IMR-90 (cell line): Measurements from ENCODE around the gene PSMB11. TPM values are rescaled to one million over a fixed set of nuclear protein-coding genes. Genes with fewer than 3 reads are reported as not detected.

Experiments used
- ATAC-seq: fragments of 200-7000 bp; cut with Tn5 transposase; 2 replicates; pipeline ENCODE4 v1.9.1; 2020; ENCODE audit warnings: low read depth, mild to moderate bottlenecking, moderate library complexity
- BruUV-seq: library from RNA; stranded (reverse); fragments of 400-500 nt; replicated peaks from 2 replicates; lab custom pipeline; 2021; lab: Mats Ljungman, UMichigan
- CTCF ChIA-PET: fragments of 300-600 bp; formaldehyde crosslinking; extraction: SDS; loops from one replicate; lab custom pipeline; 2021; ENCODE audit warnings: antibody characterized with exemption; lab: Yijun Ruan, JAX
- POLR2A ChIA-PET: fragments of 300-600 bp; sonication (Branson Sonifier 250); formaldehyde crosslinking; loops from one replicate; lab custom pipeline; 2022; ENCODE audit warnings: antibody characterized with exemption; ENCODE audit not compliant: unreplicated experiment; lab: Charles Lee
- DNase-seq: peaks from one replicate; pipeline ENCODE4 v3.0.0; 2013
- H2AFZ ChIP-seq: replicated peaks from 2 replicates; pipeline ENCODE3; 2013; ENCODE audit warnings: low read length, mild to moderate bottlenecking; ENCODE audit not compliant: poor library complexity
- H2AK5ac ChIP-seq: 2 replicates; pipeline ENCODE4 v1.6.1; 2013; ENCODE audit warnings: low read depth, low read length, inconsistent platforms
- H2AK9ac ChIP-seq: replicated peaks from 2 replicates; pipeline ENCODE3; 2013; ENCODE audit warnings: mild to moderate bottlenecking, low read depth, low read length, moderate library complexity; ENCODE audit not compliant: poor library complexity
- H2BK120ac ChIP-seq: 2 replicates; pipeline ENCODE4 v1.6.1; 2013; ENCODE audit warnings: low read depth, low read length, inconsistent platforms
- H2BK15ac ChIP-seq: 3 replicates; pipeline ENCODE4 v1.6.1; 2013; ENCODE audit warnings: low read depth, low read length, inconsistent platforms
- H2BK20ac ChIP-seq: 2 replicates; pipeline ENCODE4 v1.6.1; 2013; ENCODE audit warnings: low read depth, mild to moderate bottlenecking, inconsistent platforms, low read length, moderate library complexity
- H2BK5ac ChIP-seq: 2 replicates; pipeline ENCODE4 v1.6.1; 2013; ENCODE audit warnings: mild to moderate bottlenecking, low read depth, low read length, inconsistent platforms; ENCODE audit not compliant: poor library complexity, severe bottlenecking
- H3K14ac ChIP-seq: replicated peaks from 2 replicates; pipeline ENCODE4 v1.6.1; 2013; ENCODE audit warnings: low read depth, low read length, inconsistent platforms
- H3K18ac ChIP-seq: 2 replicates; pipeline ENCODE4 v1.6.1; 2013; ENCODE audit warnings: low read depth, low read length, control low read depth
- H3K23ac ChIP-seq: 2 replicates; pipeline ENCODE4 v1.6.1; 2013; ENCODE audit warnings: low read depth, low read length, inconsistent platforms
- H3K27ac ChIP-seq: 2 replicates; pipeline ENCODE4 v1.5.1; 2013; ENCODE audit warnings: mild to moderate bottlenecking, control low read depth, low read length; ENCODE audit not compliant: insufficient read depth
- H3K27me3 ChIP-seq: 2 replicates; pipeline ENCODE4 v1.6.1; 2013; ENCODE audit warnings: low read length; ENCODE audit not compliant: control insufficient read depth, insufficient read depth
- H3K36me3 ChIP-seq: 2 replicates; pipeline ENCODE4 v1.6.1; 2013; ENCODE audit warnings: low read length, mixed read lengths; ENCODE audit not compliant: control insufficient read depth, insufficient read depth
- H3K4ac ChIP-seq: 2 replicates; pipeline ENCODE4 v1.6.1; 2013; ENCODE audit warnings: low read depth, low read length, inconsistent platforms
- H3K4me1 ChIP-seq: 2 replicates; pipeline ENCODE4 v1.6.1; 2013; ENCODE audit warnings: low read length, mixed read lengths; ENCODE audit not compliant: control insufficient read depth, insufficient read depth
- H3K4me2 ChIP-seq: 2 replicates; pipeline ENCODE4 v1.6.1; 2013; ENCODE audit warnings: low read depth, mild to moderate bottlenecking, control low read depth, low read length, moderate library complexity
- H3K4me3 ChIP-seq: 2 replicates; pipeline ENCODE4 v1.5.1; 2013; ENCODE audit warnings: low read depth, mild to moderate bottlenecking, control low read depth, low read length, moderate library complexity; ENCODE audit not compliant: insufficient read depth
- H3K56ac ChIP-seq: 2 replicates; pipeline ENCODE4 v1.6.1; 2013; ENCODE audit warnings: low read length, inconsistent platforms; ENCODE audit not compliant: insufficient read depth; ENCODE audit errors: extremely low read depth
- H3K79me1 ChIP-seq, 2 experiments: 2 replicates each; pipeline ENCODE4 v1.6.1; 2013; ENCODE audit warnings: low read length in 2 of 2, inconsistent platforms in 1 of 2, low read depth in 1 of 2
- H3K9ac ChIP-seq: 2 replicates; pipeline ENCODE4 v1.6.1; 2013; ENCODE audit warnings: low read depth, low read length, control low read depth
- H3K9me1 ChIP-seq: 2 replicates; pipeline ENCODE4 v1.6.1; 2013; ENCODE audit warnings: low read length, inconsistent platforms; ENCODE audit not compliant: insufficient read depth
- H3K9me3 ChIP-seq: 2 replicates; pipeline ENCODE4 v1.6.1; 2013; ENCODE audit warnings: low read length; ENCODE audit not compliant: control insufficient read depth, insufficient read depth
- H4K20me1 ChIP-seq: 2 replicates; pipeline ENCODE4 v1.6.1; 2013; ENCODE audit warnings: low read length, inconsistent platforms; ENCODE audit not compliant: insufficient read depth
- H4K5ac ChIP-seq: 2 replicates; pipeline ENCODE4 v1.6.1; 2013; ENCODE audit warnings: mild to moderate bottlenecking, low read depth, low read length, control low read depth
- H4K8ac ChIP-seq, 2 experiments: 2 replicates each; pipeline ENCODE4 v1.6.1; 2013; ENCODE audit warnings: low read depth in 2 of 2, low read length in 2 of 2, control low read depth in 1 of 2, inconsistent platforms in 1 of 2
- H4K91ac ChIP-seq: 2 replicates; pipeline ENCODE4 v1.6.1; 2013; ENCODE audit warnings: low read depth, low read length, inconsistent platforms; ENCODE audit not compliant: insufficient read depth
- MAZ ChIP-seq: IDR thresholded peaks from 2 replicates; pipeline ENCODE4 v1.6.1; 2012; ENCODE audit warnings: low read depth, mild to moderate bottlenecking, low read length, improper control_type of control experiment, moderate library complexity, borderline replicate concordance
- WGBS, 2 experiments: methylation state at CpG; one replicate each; pipeline versions ENCODE4 v1.1.5 to v1.1.7; 2013; ENCODE audit warnings: missing lambda C conversion rate in 2 of 2; ENCODE audit not compliant: insufficient read length in 1 of 2; ENCODE audit errors: extremely low coverage in 2 of 2; 5-methylcytosine and 5-hydroxymethylcytosine counted together
- dilution Hi-C: fragments of 300-500 bp; cut with HindIII; formaldehyde crosslinking; loops from one replicate; pipeline ENCODE4 v1.14.3; 2018; ENCODE audit warnings: low sequenced_read_pairs; ENCODE audit not compliant: unreplicated experiment
- in situ Hi-C: fragments of 300-500 bp; cut with MboI; formaldehyde crosslinking; loops from 3 replicates; pipeline ENCODE4 v1.14.3; 2019; ENCODE audit warnings: low sequenced_read_pairs, inconsistent platforms, mixed read lengths
- intact Hi-C: fragments of 100-400 bp; cut with micrococcal nuclease; formaldehyde crosslinking; loops from 2 replicates; pipeline ENCODE4 v1.10.0; 2022
- polyA plus RNA-seq, 3 experiments: library from polyadenylated mRNA; depleted of rRNA; stranded (reverse); fragments of >200 nt; gene quantifications; 2 replicates each; pipeline ENCODE4 v1.2.3, GENCODE V29; 2012; ENCODE audit warnings: low replicate concordance in 1 of 3
- total RNA-seq: library from RNA; depleted of rRNA; stranded (reverse); fragments of >200 nt; gene quantifications from 2 replicates; pipeline ENCODE4 v1.2.3, GENCODE V29; 2012; rRNA removed

The PSMB11 gene
- total and polyA plus RNA-seq, 2 of the 4 experiments (the other 2 are of a cell fraction), result not detected

GRCh38 chr14:23093526-23093925 is 51.5 kb downstream of the PSMB11 start:
- no peak overlapping the region for H2BK20ac ChIP-seq
- intact Hi-C loops, result no loop called here
- H2AK5ac ChIP-seq, result no peak overlapping the region
- 0 out of 2 replicates have a peak overlapping the region, but pooled peaks have one; percentile 17 for H3K14ac ChIP-seq
- POLR2A ChIA-PET, result no interaction called here
- in situ Hi-C loops, result loop anchor here (25.0 kb wide), 1 partner anchor 1044 kb away; the partner anchor contains the start of genes EMC9, FITM1, PSME1 and PSME2
- H2BK15ac ChIP-seq, result no peak overlapping the region
- no peak overlapping the region for H4K91ac ChIP-seq
- H4K20me1 ChIP-seq, result peaks cover 37% of the 10 kb centered on the region; the same call in 1 of the 2 replicates
- peak overlapping the region; percentile 99 for H3K4me2 ChIP-seq
- DNase-seq, result no peak
- no peak for ATAC-seq
- H2BK5ac ChIP-seq, result peak overlapping the region; percentile 3
- H3K4ac ChIP-seq, result no peak overlapping the region
- no peak overlapping the region for H3K56ac ChIP-seq
- H3K9me3 ChIP-seq, result no peaks in the 10 kb centered on the region
- H3K79me1 ChIP-seq, result peaks cover 19 to 57% of the 10 kb centered on the region in 2 experiments
- H3K36me3 ChIP-seq, result peaks cover 20% of the 10 kb centered on the region
- no peak overlapping the region for H4K8ac ChIP-seq
- H3K4me3 ChIP-seq, result peak overlapping the region; percentile 66; the same call in 1 of the 2 replicates
- peaks cover 3% of the 10 kb centered on the region; the same call in 1 of the 2 replicates for H3K4me1 ChIP-seq
- H2AFZ ChIP-seq, result no peak overlapping the region
- no peak overlapping the region for H4K5ac ChIP-seq
- peak overlapping the region; percentile 58 for H3K23ac ChIP-seq
- H3K27ac ChIP-seq, result no peak overlapping the region
- H3K9ac ChIP-seq, result peak overlapping the region; percentile 97
- peaks cover 9% of the 10 kb centered on the region; the same call in 1 of the 2 replicates for H3K9me1 ChIP-seq
- H2AK9ac ChIP-seq, result no peak overlapping the region
- CTCF ChIA-PET, result interaction anchor here (3.5 kb wide), 1 partner anchor 25 kb away, joined by 19 read pairs; no protein-coding TSS in a partner anchor
- no peak overlapping the region for H2BK120ac ChIP-seq
- no peak for TF ChIP-seq MAZ
- no peak overlapping the region for H3K18ac ChIP-seq
- BruUV-seq, result no TSS peak
- WGBS, 2 experiments, result no CpG with 5 or more reads among the region's 2 CpGs
- dilution Hi-C loops, result no loop called here
- H3K27me3 ChIP-seq, result no peaks in the 10 kb centered on the region

Other genes starting within 250 kb of the PSMB11 start
- 1.4 and 2.0 TPM in 2 replicates for gene SLC7A7, start 226.8 kb upstream of the PSMB11 start, total RNA-seq
- 1.4 and 1.8 TPM in 2 replicates for gene SLC7A7, start 226.8 kb upstream of the PSMB11 start, polyA plus RNA-seq (2012; rRNA removed)
- 23.9 and 51.4 TPM in 2 replicates for gene MRPL52, start 212.3 kb upstream of the PSMB11 start, total RNA-seq
- gene MRPL52, start 212.3 kb upstream of the PSMB11 start, polyA plus RNA-seq (2012; rRNA removed), result 33.1 and 45.7 TPM in 2 replicates
- 124 and 156 TPM in 2 replicates for gene MMP14, start 205.6 kb upstream of the PSMB11 start, total RNA-seq
- gene MMP14, start 205.6 kb upstream of the PSMB11 start, polyA plus RNA-seq (2012; rRNA removed), result 315 and 375 TPM in 2 replicates
- 19.4 and 25.1 TPM in 2 replicates for gene LRP10, start 170.5 kb upstream of the PSMB11 start, total RNA-seq
- gene LRP10, start 170.5 kb upstream of the PSMB11 start, polyA plus RNA-seq (2012; rRNA removed), result 118 and 121 TPM in 2 replicates
- under 0.01 TPM in 2 replicates for gene REM2, start 159.0 kb upstream of the PSMB11 start, total RNA-seq
- 0.07 TPM in 1 of 2 replicates, not detected in the other for gene REM2, start 159.0 kb upstream of the PSMB11 start, polyA plus RNA-seq (2012; rRNA removed)
- 375 and 830 TPM in 2 replicates for gene RBM23, start 123.1 kb upstream of the PSMB11 start, total RNA-seq
- gene RBM23, start 123.1 kb upstream of the PSMB11 start, polyA plus RNA-seq (2012; rRNA removed), result 43.4 and 44.7 TPM in 2 replicates
- 92.2 and 99.3 TPM in 2 replicates for gene PRMT5, start 112.8 kb upstream of the PSMB11 start, total RNA-seq
- gene PRMT5, start 112.8 kb upstream of the PSMB11 start, polyA plus RNA-seq (2012; rRNA removed), result 136 and 152 TPM in 2 replicates
- gene HAUS4, start 85.1 kb upstream of the PSMB11 start, total RNA-seq, result 19.2 and 24.2 TPM in 2 replicates
- gene HAUS4, start 85.1 kb upstream of the PSMB11 start, polyA plus RNA-seq (2012; rRNA removed), result 13.5 and 16.9 TPM in 2 replicates
- 57.2 and 67.6 TPM in 2 replicates for gene AJUBA, start 59.7 kb upstream of the PSMB11 start, total RNA-seq
- gene AJUBA, start 59.7 kb upstream of the PSMB11 start, polyA plus RNA-seq (2012; rRNA removed), result 46.3 and 46.4 TPM in 2 replicates
- gene C14orf93, start 32.1 kb upstream of the PSMB11 start, total RNA-seq, result 4.7 and 5.7 TPM in 2 replicates
- 4.7 and 5.4 TPM in 2 replicates for gene C14orf93, start 32.1 kb upstream of the PSMB11 start, polyA plus RNA-seq (2012; rRNA removed)
- gene PSMB5, start 7.3 kb upstream of the PSMB11 start, total RNA-seq, result 268 and 310 TPM in 2 replicates
- 321 and 335 TPM in 2 replicates for gene PSMB5, start 7.3 kb upstream of the PSMB11 start, polyA plus RNA-seq (2012; rRNA removed)
- gene CDH24, start 15.3 kb downstream of the PSMB11 start, total RNA-seq, result 3.6 and 3.9 TPM in 2 replicates
- 24.4 and 30.0 TPM in 2 replicates for gene CDH24, start 15.3 kb downstream of the PSMB11 start, polyA plus RNA-seq (2012; rRNA removed)
- gene ACIN1, start 52.9 kb downstream of the PSMB11 start, total RNA-seq, result 71.9 and 73.8 TPM in 2 replicates
- 167 and 185 TPM in 2 replicates for gene ACIN1, start 52.9 kb downstream of the PSMB11 start, polyA plus RNA-seq (2012; rRNA removed)
- gene C14orf119, start 53.3 kb downstream of the PSMB11 start, total RNA-seq, result 61.9 and 83.7 TPM in 2 replicates
- 74.0 and 86.3 TPM in 2 replicates for gene C14orf119, start 53.3 kb downstream of the PSMB11 start, polyA plus RNA-seq (2012; rRNA removed)
- gene CIROP, start 62.8 kb downstream of the PSMB11 start, total RNA-seq, result 0.28 and 0.36 TPM in 2 replicates
- gene CIROP, start 62.8 kb downstream of the PSMB11 start, polyA plus RNA-seq (2012; rRNA removed), result 0.31 and 0.37 TPM in 2 replicates
- gene CEBPE, start 77.0 kb downstream of the PSMB11 start, total RNA-seq, result not detected in 2 replicates
- 0.05 TPM in 1 of 2 replicates, not detected in the other for gene CEBPE, start 77.0 kb downstream of the PSMB11 start, polyA plus RNA-seq (2012; rRNA removed)
- not detected in 2 replicates for gene SLC7A8, start 141.4 kb downstream of the PSMB11 start, total RNA-seq
- 0.31 and 0.33 TPM in 2 replicates for gene SLC7A8, start 141.4 kb downstream of the PSMB11 start, polyA plus RNA-seq (2012; rRNA removed)
- not detected in 2 replicates for gene RNF212B, start 195.7 kb downstream of the PSMB11 start, total RNA-seq
- gene RNF212B, start 195.7 kb downstream of the PSMB11 start, polyA plus RNA-seq (2012; rRNA removed), result not detected in 2 replicates
- gene HOMEZ, start 243.9 kb downstream of the PSMB11 start, total RNA-seq, result 5.8 and 7.7 TPM in 2 replicates
- gene HOMEZ, start 243.9 kb downstream of the PSMB11 start, polyA plus RNA-seq (2012; rRNA removed), result 9.7 and 10.3 TPM in 2 replicates